NCI-H510A (cell line): ENCODE results near the gene ZNF514.
"Not testable (repeated sequence)": the region's sequence is repeated elsewhere in the genome, so short reads cannot be mapped to it uniquely, and the experiment has no call there.

Experiments used
- DNase-seq: peaks from one replicate; lab custom pipeline; 2025; lab: John Stamatoyannopoulos, UW

The ZNF514 gene

GRCh38 chr2:95159690-95160449 is at the start of gene ZNF514:
ZNF514 (minus strand) TSS chr2:95159848; CDS start chr2:95153253, 6,595 bp downstream.
- DNase-seq, result peak; percentile 34

- DNase-seq, result no peak
Observed at GRCh38 chr2:95208106-95208505, 48.5 kb upstream of the ZNF514 start.

- peak; percentile 67 for DNase-seq
Observed at GRCh38 chr2:95207111-95207961, 47.7 kb upstream of the ZNF514 start, which contains the start of gene ZNF892. ZNF892 (plus strand) TSS chr2:95207521; CDS start chr2:95207816, 295 bp downstream.

- DNase-seq, result no peak
Observed at GRCh38 chr2:95206096-95206495, 46.4 kb upstream of the ZNF514 start.

- no peak for DNase-seq
Observed at GRCh38 chr2:95204396-95204795, 44.7 kb upstream of the ZNF514 start.

- no peak for DNase-seq
Observed at GRCh38 chr2:95203911-95204310, 44.3 kb upstream of the ZNF514 start.

- DNase-seq, result not testable (repeated sequence)
Observed at GRCh38 chr2:95192956-95193355, 33.3 kb upstream of the ZNF514 start.

GRCh38 chr2:95185973-95186372 is 26.3 kb upstream of the ZNF514 start:
- DNase-seq, result no peak

- no peak for DNase-seq
Observed at GRCh38 chr2:95185197-95185596, 25.5 kb upstream of the ZNF514 start.

- DNase-seq, result no peak
Observed at GRCh38 chr2:95181774-95182173, 22.1 kb upstream of the ZNF514 start.

GRCh38 chr2:95179451-95179850 is 19.8 kb upstream of the ZNF514 start:
- no peak for DNase-seq

GRCh38 chr2:95174031-95174542 is 14.4 kb upstream of the ZNF514 start:
- DNase-seq, result no peak

GRCh38 chr2:95171902-95172301 is 12.3 kb upstream of the ZNF514 start:
- DNase-seq, result no peak

GRCh38 chr2:95166065-95166763 is 6.6 kb upstream of the ZNF514 start:
- no peak for DNase-seq

- DNase-seq, result peak; percentile 92
Observed at GRCh38 chr2:95165371-95166064, 5.9 kb upstream of the ZNF514 start, which contains the start of gene ZNF2. ZNF2 (plus strand) TSS chr2:95165809; CDS start chr2:95176227, 10,418 bp downstream.

GRCh38 chr2:95165030-95165370 is 5.4 kb upstream of the ZNF514 start:
- DNase-seq, result peak; percentile 31

- DNase-seq, result peak; percentile 1
Observed at GRCh38 chr2:95158891-95159619, 593 bp downstream of the ZNF514 start.

GRCh38 chr2:95158441-95158840 is 1.2 kb downstream of the ZNF514 start:
- no peak for DNase-seq

GRCh38 chr2:95149397-95149984 is 10.2 kb downstream of the ZNF514 start:
- no peak for DNase-seq

- no peak for DNase-seq
Observed at GRCh38 chr2:95143838-95144237, 15.8 kb downstream of the ZNF514 start.
